IPS-NIHi7 (cell line): ENCODE measurements around the gene GPR61.

ENCODE experiments used
- DNase-seq: peaks from one replicate; pipeline ENCODE4 v3.0.0; 2012; ENCODE audit warnings: mixed read lengths; ENCODE audit errors: extremely low spot score

The GPR61 gene

GRCh38 chr1:109509176-109510134, 30.2 kb upstream of the GPR61 start, which contains the start of gene AMIGO1:
Gene AMIGO1, minus strand, starts transcription at chr1:109509727. Its CDS starts 815 bp downstream, at chr1:109508912.
- DNase-seq: peak; percentile 86

- no peak for DNase-seq
Observed at GRCh38 chr1:109513110-109513710, 26.5 kb upstream of the GPR61 start.

- no peak for DNase-seq
Observed at GRCh38 chr1:109514846-109515245, 24.8 kb upstream of the GPR61 start.

GRCh38 chr1:109516872-109517271, 22.8 kb upstream of the GPR61 start:
- no peak for DNase-seq

- DNase-seq: no peak
Observed at GRCh38 chr1:109517337-109517736, 22.3 kb upstream of the GPR61 start.

- DNase-seq: no peak
Observed at GRCh38 chr1:109521002-109521951, 18.4 kb upstream of the GPR61 start.

- DNase-seq: no peak
Observed at GRCh38 chr1:109522026-109522425, 17.6 kb upstream of the GPR61 start.

GRCh38 chr1:109523706-109524105, 16.0 kb upstream of the GPR61 start:
- no peak for DNase-seq

GRCh38 chr1:109527098-109527811, 12.4 kb upstream of the GPR61 start:
- no peak for DNase-seq

- no peak for DNase-seq
Observed at GRCh38 chr1:109527846-109528695, 11.6 kb upstream of the GPR61 start.

- DNase-seq: no peak
Observed at GRCh38 chr1:109528712-109529111, 11.0 kb upstream of the GPR61 start.

- no peak for DNase-seq
Observed at GRCh38 chr1:109529881-109530456, 9.7 kb upstream of the GPR61 start.

GRCh38 chr1:109530457-109531087, 9.1 kb upstream of the GPR61 start:
- no peak for DNase-seq

GRCh38 chr1:109531380-109531779, 8.3 kb upstream of the GPR61 start:
- no peak for DNase-seq

GRCh38 chr1:109531826-109532364, 7.8 kb upstream of the GPR61 start:
- no peak for DNase-seq

- peak; percentile 92 for DNase-seq
Observed at GRCh38 chr1:109532365-109533136, 7.1 kb upstream of the GPR61 start.

GRCh38 chr1:109534307-109534858, 5.3 kb upstream of the GPR61 start:
- DNase-seq: no peak

GRCh38 chr1:109535481-109535880, 4.2 kb upstream of the GPR61 start:
- DNase-seq: no peak
